Measurements from ENCODE around the gene APBB1IP.

DNA sequence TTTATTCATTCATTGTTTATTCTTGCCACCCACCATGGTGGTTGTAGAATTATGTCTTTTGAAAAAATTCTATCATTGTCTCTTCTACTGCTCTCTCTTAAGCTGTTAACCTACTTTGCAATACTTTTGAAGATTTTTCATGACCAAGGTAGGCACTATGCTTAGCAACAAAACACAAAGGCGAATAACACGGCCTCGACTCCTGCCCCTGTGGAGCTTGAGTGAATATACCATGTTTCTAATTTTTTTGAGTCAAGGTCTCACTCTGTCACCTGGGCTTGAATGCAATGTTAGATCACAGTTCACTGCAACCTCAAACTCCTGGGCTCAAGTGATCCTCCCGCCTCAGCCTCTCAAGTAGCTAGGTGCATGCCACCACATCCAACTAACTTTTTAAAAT is 39.4 kb downstream of the APBB1IP start:
- TF ChIP-seq, protein P1, sequence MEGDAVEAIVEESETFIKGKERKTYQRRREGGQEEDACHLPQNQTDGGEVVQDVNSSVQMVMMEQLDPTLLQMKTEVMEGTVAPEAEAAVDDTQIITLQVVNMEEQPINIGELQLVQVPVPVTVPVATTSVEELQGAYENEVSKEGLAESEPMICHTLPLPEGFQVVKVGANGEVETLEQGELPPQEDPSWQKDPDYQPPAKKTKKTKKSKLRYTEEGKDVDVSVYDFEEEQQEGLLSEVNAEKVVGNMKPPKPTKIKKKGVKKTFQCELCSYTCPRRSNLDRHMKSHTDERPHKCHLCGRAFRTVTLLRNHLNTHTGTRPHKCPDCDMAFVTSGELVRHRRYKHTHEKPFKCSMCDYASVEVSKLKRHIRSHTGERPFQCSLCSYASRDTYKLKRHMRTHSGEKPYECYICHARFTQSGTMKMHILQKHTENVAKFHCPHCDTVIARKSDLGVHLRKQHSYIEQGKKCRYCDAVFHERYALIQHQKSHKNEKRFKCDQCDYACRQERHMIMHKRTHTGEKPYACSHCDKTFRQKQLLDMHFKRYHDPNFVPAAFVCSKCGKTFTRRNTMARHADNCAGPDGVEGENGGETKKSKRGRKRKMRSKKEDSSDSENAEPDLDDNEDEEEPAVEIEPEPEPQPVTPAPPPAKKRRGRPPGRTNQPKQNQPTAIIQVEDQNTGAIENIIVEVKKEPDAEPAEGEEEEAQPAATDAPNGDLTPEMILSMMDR (conservative IDR thresholded peaks at IDR 0.05 in 1 of 2, IDR thresholded peaks at IDR 0.05 in 1 of 2; ENCODE audit: extremely low read depth in 1 of 2, insufficient read depth in 1 of 2, low read depth in 1 of 2, low read length in 2 of 2), result no peak
- TF ChIP-seq EZH2 (IDR thresholded peaks at IDR 0.05; ENCODE audit: borderline replicate concordance, low read length), result no peak

Data from mammary epithelial cell (primary cell).